Dendritic cell treated with granulocyte-macrophage colony-stimulating factor and Interleukin-4, amounts not matched to agents 40 ng/mL and 50 ng/mL, for 4 days (primary cell): ENCODE measurements around the gene KCNJ10.
A peak's percentile ranks its signal among the peaks of the same experiment; 100 is the strongest.

ENCODE experiments used
- H3K27ac Mint-ChIP-seq: one replicate; pipeline ENCODE4 v1.8.0; 2022; ENCODE audit warnings: mild to moderate bottlenecking, mixed read lengths
- H3K27me3 Mint-ChIP-seq: one replicate; pipeline ENCODE4 v1.8.0; 2022; ENCODE audit warnings: mild to moderate bottlenecking, mixed read lengths
- H3K36me3 Mint-ChIP-seq: one replicate; pipeline ENCODE4 v1.8.0; 2022; ENCODE audit warnings: low read depth, mixed read lengths
- H3K4me1 Mint-ChIP-seq: one replicate; pipeline ENCODE4 v1.8.0; 2022; ENCODE audit warnings: low read depth, mixed read lengths
- H3K4me3 Mint-ChIP-seq: one replicate; pipeline ENCODE4 v1.8.0; 2022; ENCODE audit warnings: mild to moderate bottlenecking, moderate library complexity, mixed read lengths
- H3K9me3 Mint-ChIP-seq: one replicate; pipeline ENCODE4 v1.8.0; 2022; ENCODE audit warnings: mixed read lengths
- intact Hi-C: fragments of 100-400 bp; cut with micrococcal nuclease; formaldehyde crosslinking; loops from one replicate; pipeline ENCODE4 v1.15.0; 2022

The KCNJ10 gene

DNA sequence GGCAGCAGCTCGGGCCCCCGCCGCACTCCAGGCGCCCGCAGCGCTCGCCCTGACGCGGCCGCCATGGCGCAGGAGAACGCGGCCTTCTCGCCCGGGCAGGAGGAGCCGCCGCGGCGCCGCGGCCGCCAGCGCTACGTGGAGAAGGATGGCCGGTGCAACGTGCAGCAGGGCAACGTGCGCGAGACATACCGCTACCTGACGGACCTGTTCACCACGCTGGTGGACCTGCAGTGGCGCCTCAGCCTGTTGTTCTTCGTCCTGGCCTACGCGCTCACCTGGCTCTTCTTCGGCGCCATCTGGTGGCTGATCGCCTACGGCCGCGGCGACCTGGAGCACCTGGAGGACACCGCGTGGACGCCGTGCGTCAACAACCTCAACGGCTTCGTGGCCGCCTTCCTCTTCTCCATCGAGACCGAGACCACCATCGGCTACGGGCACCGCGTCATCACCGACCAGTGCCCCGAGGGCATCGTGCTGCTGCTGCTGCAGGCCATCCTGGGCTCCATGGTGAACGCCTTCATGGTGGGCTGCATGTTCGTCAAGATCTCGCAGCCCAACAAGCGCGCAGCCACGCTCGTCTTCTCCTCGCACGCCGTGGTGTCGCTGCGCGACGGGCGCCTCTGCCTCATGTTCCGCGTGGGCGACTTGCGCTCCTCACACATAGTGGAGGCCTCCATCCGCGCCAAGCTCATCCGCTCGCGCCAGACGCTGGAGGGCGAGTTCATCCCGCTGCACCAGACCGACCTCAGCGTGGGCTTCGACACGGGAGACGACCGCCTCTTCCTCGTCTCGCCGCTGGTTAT is 14.2 kb upstream of the KCNJ10 start:
- intact Hi-C loops: no loop called here
- Mint-ChIP-seq H3K9me3 (no peaks in the 10 kb centered on the region), H3K27ac (no peak overlapping the region), H3K4me1 (peaks cover 30% of the 10 kb centered on the region), H3K36me3 (peaks cover 20% of the 10 kb centered on the region), H3K27me3 (peaks cover 65% of the 10 kb centered on the region), H3K4me3 (peak overlapping the region; percentile 30)

DNA sequence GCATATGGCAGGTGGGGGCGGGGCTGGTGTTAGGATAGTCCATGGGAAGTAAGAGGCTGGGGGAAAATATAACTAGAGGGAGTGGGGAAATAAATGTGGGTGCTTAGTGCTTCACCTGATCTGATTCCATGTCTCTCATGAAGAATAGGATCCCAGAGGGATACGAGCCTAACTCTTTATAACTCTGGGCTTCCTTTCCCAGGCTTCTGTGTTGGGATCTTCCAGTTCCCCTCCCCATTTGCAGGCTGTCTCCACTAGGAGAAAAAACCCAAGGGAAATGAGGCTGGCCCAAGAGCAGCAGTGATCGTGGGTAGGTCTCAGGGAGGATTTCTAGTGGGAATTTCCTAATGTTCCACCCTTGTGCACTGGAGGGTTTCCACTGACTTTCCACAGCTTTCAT is 13.0 kb upstream of the KCNJ10 start:
- Mint-ChIP-seq H3K9me3 (no peaks in the 10 kb centered on the region), H3K36me3 (peaks cover 7% of the 10 kb centered on the region), H3K4me3 (no peak overlapping the region), H3K27ac (no peak overlapping the region), H3K27me3 (peaks cover 67% of the 10 kb centered on the region), H3K4me1 (peaks cover 36% of the 10 kb centered on the region)
- intact Hi-C loops: no loop called here

DNA sequence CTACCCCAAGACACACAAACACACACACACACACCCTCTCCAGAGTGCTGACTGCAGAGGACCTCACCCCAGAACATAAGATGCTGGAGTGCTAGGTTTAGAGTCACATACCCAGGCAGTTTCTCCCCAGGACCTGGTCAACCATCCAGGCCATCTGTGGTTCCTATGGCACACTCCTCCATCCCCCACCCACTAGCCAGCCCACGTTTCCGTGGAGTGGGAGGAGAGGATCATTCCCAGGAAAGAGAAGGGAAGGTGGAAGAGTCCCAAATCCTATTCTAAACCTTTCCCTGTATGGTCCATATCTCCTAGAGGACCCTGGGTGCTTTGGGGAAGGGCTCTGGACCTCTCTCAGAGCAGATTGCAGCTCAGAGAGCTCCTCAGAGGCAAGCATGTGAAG is 12.5 kb upstream of the KCNJ10 start:
- intact Hi-C loops: no loop called here
- Mint-ChIP-seq H3K27ac (no peak overlapping the region), H3K9me3 (peaks cover 3% of the 10 kb centered on the region), H3K4me1 (peaks cover 38% of the 10 kb centered on the region), H3K36me3 (peaks cover 7% of the 10 kb centered on the region), H3K27me3 (peaks cover 67% of the 10 kb centered on the region), H3K4me3 (no peak overlapping the region)

DNA sequence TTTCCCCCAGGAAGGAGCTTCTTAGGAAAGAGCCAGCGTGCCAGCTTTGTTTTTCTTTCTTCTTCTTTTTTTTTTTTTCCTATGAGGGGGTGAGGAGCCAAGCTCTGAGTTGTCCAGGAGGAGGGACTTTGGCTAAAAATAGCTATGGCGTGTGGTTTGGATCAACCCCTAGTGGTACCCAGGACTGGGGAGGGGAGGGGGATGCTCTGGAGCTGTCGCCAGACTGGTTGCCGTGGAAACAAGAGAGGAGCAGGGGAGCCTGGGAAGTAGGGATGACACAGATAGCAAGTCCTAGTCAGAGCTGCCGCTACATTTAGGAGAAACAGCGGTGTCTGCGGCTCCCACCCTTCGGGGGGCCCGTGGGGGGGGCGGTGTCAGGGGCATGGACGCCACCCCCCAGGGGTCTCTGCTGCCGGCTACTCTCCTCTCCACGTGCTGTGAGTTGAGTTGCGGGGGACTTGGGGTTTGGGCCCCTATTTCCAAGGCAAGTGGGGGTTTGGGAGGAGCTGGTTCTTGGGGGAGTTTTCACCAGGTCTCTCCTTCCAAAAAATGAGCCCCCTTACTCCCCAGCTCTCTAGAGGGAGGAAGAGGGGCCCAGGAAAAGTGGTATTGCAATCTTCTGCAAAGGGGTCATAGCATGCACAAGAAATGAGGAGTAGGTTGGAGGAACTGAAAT is 11.4 kb upstream of the KCNJ10 start, which contains the start of gene KCNJ9:
TSS of gene KCNJ9 (plus strand) at position 278 of the 676 bp plus-strand sequence. CDS start 2,493 bp downstream, outside the sequence.
- intact Hi-C loops: no loop called here

DNA sequence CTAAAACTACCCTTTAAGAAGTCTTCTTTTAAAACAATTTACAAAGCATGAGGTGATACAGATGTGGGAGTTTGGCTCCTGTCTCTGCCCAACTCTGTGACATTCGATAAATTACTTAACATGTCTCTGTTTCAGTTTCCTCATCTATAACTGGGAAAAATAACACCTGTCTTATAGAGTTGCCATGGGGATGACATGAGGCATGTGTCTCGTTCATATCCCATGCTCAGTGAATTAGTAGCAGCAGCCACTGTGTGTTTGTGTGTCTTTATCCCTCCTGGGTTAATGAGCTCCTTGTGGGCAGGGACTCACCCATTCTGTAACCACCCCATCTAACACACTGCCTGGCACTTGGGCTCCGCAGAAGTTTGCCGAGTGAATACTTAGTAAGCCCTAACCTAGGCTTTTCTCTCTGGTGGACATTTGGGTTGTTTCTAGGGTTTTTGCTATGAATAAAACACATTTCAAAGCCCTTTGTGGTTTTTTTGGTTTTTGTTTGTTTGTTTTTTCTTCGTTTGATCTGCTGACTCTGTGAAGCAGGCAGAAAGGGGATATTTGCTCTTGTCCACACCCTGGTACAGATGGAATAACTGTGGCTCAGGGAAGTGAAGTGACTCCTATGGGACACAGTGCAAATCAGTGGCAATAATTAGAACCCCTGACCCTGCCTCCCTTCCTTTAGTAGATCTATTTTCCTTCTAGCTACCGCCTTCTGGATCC is 10.6 kb upstream of the KCNJ10 start:
- intact Hi-C loops: no loop called here
- H3K27ac Mint-ChIP-seq: no peak overlapping the region
- peaks cover 58% of the 10 kb centered on the region for H3K27me3 Mint-ChIP-seq
- H3K36me3 Mint-ChIP-seq: no peaks in the 10 kb centered on the region
- peaks cover 8% of the 10 kb centered on the region for H3K9me3 Mint-ChIP-seq
- peaks cover 52% of the 10 kb centered on the region for H3K4me1 Mint-ChIP-seq
- no peak overlapping the region for H3K4me3 Mint-ChIP-seq

More for the DNA sequence above, 11.4 kb upstream of the KCNJ10 start, which contains the start of gene KCNJ9:
- peaks cover 8% of the 10 kb centered on the region for H3K9me3 Mint-ChIP-seq
- H3K27me3 Mint-ChIP-seq: peaks cover 65% of the 10 kb centered on the region
- no peaks in the 10 kb centered on the region for H3K36me3 Mint-ChIP-seq
- no peak within 1 kb of the TSS for H3K27ac Mint-ChIP-seq
- no peak within 1 kb of the TSS for H3K4me3 Mint-ChIP-seq
- peaks cover 44% of the 10 kb centered on the region for H3K4me1 Mint-ChIP-seq

DNA sequence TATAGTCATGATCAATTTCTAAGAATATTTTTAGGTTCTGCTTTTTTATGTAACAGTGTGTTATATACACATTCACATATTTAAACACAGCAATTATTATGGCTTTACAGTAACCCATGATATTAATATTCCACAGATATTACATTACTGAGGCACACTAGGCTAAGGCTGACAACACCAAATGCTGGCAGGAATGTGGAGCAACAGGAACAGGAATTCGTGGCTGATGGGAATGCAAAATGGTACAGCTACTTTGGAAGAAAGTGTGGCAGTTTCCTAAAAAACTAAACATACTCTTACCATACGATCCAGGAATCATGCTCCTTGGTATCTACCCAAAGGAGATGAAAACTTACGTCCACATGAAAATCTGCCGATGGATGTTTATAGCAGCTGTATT is 9.5 kb upstream of the KCNJ10 start:
- Mint-ChIP-seq H3K9me3 (peaks cover 8% of the 10 kb centered on the region), H3K36me3 (no peaks in the 10 kb centered on the region), H3K4me1 (peaks cover 62% of the 10 kb centered on the region), H3K27ac (no peak overlapping the region), H3K4me3 (no peak overlapping the region), H3K27me3 (peaks cover 48% of the 10 kb centered on the region)
- intact Hi-C loops: loop anchor here (2.0 kb wide), 1 partner anchor 33 kb away; no protein-coding TSS in a partner anchor

DNA sequence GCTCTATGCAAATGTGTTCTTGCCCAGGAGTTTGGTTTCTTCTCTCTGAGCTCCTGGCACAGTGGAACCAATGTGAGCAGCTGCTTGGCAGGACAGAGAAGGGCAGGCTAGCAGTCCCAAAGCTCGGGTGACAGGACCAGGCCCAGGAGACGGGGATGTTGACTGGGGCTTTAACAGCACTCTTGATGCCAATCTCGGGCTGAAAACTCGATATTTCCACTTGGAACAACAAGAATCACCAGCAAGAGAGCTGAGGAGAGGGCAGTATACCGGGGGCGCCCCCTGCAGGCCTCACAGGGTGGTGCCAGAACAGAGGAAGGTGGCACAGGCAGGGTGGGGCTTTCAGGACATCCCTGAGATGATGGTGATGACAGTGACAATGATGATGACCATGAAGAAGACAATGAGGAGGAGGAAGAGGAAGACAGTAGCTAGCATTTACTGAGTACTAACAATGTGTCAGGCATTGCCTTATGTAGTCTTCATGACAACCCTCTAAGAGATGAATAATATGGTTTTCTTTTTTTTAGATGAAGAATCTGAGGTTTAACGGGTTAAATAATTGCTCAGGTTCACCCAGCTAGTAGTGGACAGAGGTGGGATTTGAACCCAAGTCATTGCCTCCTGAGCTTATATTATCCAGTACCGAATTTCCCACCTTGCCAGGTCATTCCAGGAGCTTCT is 8.7 kb upstream of the KCNJ10 start:
- Mint-ChIP-seq H3K4me3 (no peak overlapping the region), H3K36me3 (no peaks in the 10 kb centered on the region), H3K4me1 (peaks cover 57% of the 10 kb centered on the region), H3K27ac (no peak overlapping the region), H3K9me3 (peaks cover 8% of the 10 kb centered on the region), H3K27me3 (peaks cover 41% of the 10 kb centered on the region)
- intact Hi-C loops: loop anchor here (2.0 kb wide), 1 partner anchor 32 kb away; no protein-coding TSS in a partner anchor

DNA sequence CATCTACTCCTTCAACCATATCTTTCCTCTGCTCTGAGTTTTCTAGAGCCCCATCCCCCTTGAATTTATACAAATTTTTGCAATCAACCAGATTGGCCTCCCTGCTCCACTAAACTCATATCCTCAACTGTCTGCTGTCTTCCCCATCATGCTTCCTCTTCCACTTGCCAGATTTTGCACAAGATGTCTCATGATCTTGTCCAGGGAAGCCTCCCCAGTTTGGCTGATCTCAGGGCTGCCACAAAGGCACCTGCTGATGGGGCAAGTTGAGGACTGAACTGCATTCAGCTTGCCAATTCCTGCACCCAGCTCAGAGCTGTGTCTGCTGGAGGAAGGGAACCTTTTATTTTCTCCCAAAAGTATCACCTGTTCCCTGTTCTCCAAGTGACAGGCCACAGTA is 7.5 kb upstream of the KCNJ10 start:
- intact Hi-C loops: no loop called here
- Mint-ChIP-seq H3K36me3 (no peaks in the 10 kb centered on the region), H3K4me1 (peaks cover 54% of the 10 kb centered on the region)

DNA sequence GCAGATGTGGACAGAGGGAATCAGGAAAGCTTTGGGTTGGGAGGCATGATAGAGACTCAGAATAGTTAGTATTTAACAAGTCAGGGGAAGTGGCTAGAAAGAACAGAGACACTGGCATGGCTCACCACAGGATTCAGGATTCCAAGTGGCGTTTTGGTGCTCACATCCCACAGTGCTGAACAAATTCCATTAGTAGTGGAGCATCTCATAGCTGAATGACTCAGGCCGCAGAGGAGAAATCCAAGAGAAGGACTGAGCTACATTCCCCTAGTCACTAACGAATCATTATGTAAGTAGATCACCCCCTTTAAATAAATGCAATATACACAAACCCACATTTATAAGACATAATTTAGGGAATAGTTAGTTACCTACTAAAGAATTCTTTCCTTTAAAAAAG is 6.3 kb upstream of the KCNJ10 start:
- peaks cover 8% of the 10 kb centered on the region for H3K9me3 Mint-ChIP-seq
- peak overlapping the region; percentile 66 for H3K27ac Mint-ChIP-seq
- H3K36me3 Mint-ChIP-seq: no peaks in the 10 kb centered on the region
- H3K4me1 Mint-ChIP-seq: peaks cover 50% of the 10 kb centered on the region
- no peak overlapping the region for H3K4me3 Mint-ChIP-seq
- intact Hi-C loops: no loop called here
- H3K27me3 Mint-ChIP-seq: peaks cover 26% of the 10 kb centered on the region

More for the DNA sequence above, 7.5 kb upstream of the KCNJ10 start:
- Mint-ChIP-seq H3K27ac (peak overlapping the region; percentile 13), H3K9me3 (peaks cover 8% of the 10 kb centered on the region), H3K27me3 (peaks cover 30% of the 10 kb centered on the region), H3K4me3 (no peak overlapping the region)

DNA sequence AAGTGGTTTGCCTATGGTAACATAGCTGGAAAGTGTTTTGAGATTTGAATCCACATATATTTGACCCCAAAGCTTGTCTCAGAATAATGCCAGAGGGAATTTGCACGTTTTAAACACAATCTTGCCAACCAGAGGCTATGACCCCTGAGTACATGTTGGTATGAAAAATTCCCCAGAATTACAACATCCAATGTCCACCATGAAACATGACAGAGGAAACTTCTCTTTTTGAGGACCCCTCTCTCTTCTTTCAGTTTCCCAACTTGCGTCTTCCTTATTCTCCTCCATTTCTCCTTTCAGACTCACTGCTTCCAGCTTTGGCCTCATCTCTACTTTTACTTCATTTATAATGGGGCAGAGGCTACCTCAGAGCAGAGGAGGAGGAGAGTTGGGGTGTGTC is 5.9 kb upstream of the KCNJ10 start:
- Mint-ChIP-seq H3K9me3 (peaks cover 8% of the 10 kb centered on the region), H3K4me3 (no peak overlapping the region), H3K27me3 (peaks cover 22% of the 10 kb centered on the region), H3K4me1 (peaks cover 46% of the 10 kb centered on the region), H3K27ac (peak overlapping the region; percentile 66), H3K36me3 (no peaks in the 10 kb centered on the region)
- intact Hi-C loops: no loop called here

DNA sequence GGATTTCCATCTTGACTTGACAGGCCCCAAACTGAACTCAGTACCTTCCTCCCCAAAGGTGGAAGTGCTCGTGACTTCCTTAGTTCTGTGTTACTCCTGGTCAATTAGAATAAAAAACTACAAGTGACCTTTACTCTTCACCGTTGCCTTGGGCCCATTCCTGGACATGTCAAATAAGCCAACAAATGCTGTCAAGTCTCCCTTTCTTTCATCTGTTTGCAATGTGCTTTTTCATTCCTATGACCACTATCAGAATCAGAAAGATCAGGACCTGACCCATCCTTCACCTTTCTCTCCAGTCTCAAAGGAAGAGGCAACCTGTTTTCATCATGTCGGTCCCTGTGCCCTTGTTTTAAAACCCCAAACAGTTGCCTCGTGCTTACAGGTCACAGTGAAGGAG is 4.9 kb upstream of the KCNJ10 start:
- Mint-ChIP-seq H3K4me1 (peaks cover 52% of the 10 kb centered on the region), H3K27me3 (peaks cover 22% of the 10 kb centered on the region), H3K4me3 (no peak overlapping the region), H3K9me3 (peaks cover 8% of the 10 kb centered on the region), H3K36me3 (no peaks in the 10 kb centered on the region), H3K27ac (no peak overlapping the region)
- intact Hi-C loops: no loop called here

DNA sequence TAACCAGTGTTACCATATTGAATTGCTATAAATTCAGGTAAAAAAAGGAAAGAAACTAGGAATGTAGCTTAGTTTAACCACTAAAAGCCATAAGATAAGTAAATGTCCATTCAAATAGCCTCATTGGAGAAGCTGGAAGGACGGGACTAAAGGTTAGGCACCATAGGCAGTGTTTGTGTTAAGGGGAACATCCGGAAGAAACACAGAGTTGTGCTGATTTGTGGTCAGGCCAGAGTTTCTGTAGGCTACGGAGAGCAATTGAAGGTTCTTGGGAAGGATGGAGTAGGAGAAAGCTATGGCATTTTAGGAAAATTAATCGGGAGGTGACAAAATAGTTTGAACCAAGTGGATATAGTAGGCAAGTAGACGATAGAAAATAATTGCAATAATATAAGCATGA is 1.3 kb upstream of the KCNJ10 start:
- Mint-ChIP-seq H3K27ac (no peak overlapping the region), H3K4me3 (no peak overlapping the region), H3K9me3 (no peaks in the 10 kb centered on the region), H3K36me3 (no peaks in the 10 kb centered on the region), H3K27me3 (peaks cover 48% of the 10 kb centered on the region), H3K4me1 (peaks cover 49% of the 10 kb centered on the region)
- intact Hi-C loops: no loop called here

DNA sequence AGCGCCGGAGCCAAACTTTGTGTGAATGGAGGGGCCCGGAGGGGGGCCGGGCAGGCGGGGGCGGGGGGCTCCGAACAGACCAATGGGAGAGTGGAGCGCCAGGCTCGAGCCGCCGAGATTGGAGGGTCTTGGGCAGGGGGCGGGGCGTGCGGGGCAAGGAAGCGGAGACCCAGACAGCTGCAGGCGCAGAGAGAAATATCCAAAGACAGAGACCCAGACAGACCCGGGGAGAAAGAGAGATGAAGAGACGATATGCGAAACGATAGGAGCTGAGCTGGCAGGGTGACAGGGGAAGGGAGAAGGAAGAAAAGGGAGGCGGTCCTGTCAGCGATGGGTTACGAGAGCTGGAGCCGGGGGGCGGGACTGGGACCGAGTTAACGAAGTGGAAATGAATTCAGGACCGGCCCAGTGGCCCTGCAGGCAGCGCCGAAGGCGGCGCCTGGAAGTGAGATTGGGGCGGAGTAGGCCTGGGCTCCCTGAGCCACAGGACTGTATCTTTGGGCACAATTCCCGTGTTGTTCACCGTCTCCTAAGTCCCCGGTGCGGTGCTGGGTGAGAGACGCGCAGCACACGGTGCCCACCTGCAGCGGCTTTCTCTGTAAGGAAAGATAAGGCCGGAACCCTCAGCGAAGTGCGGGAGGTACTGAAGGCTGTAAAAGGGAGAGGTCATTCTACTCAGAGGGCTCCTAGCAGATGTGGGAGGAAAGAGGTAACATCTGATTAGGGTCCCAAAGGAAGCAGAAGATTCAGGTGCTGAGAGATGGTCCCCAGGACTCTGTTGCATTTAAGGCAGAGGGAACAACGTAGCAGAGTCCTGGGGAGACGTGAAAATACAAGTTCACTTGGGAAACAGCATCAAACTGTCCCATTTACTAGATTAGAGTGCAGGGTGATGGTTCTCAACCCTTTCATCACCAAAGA is 543 bp upstream of the KCNJ10 start:
- H3K27me3 Mint-ChIP-seq: peaks cover 54% of the 10 kb centered on the region
- H3K4me1 Mint-ChIP-seq: peaks cover 47% of the 10 kb centered on the region
- intact Hi-C loops: no loop called here
- H3K27ac Mint-ChIP-seq: no peak overlapping the region
- H3K9me3 Mint-ChIP-seq: no peaks in the 10 kb centered on the region
- H3K4me3 Mint-ChIP-seq: peak overlapping the region; percentile 78
- no peaks in the 10 kb centered on the region for H3K36me3 Mint-ChIP-seq
